SK-N-SH (cell line): ENCODE data around the gene TAS2R41. TPM values are rescaled to one million over a fixed set of nuclear protein-coding genes. Genes with fewer than 3 reads are reported as not detected.
A peak's percentile ranks its signal among the peaks of the same experiment; 100 is the strongest.

Experiments used
- CTCF ChIA-PET: fragments of 300-600, 350-600 bp; formaldehyde crosslinking; extraction: SDS; loops from one replicate; lab custom pipeline; 2021; lab: Yijun Ruan, JAX
- POLR2A ChIA-PET: fragments of 350-600 bp; sonication (Branson Sonifier 250); formaldehyde crosslinking; extraction: SDS; loops from one replicate; lab custom pipeline; 2020; ENCODE audit warnings: antibody characterized with exemption, inconsistent platforms; lab: Yijun Ruan, JAX
- DNase-seq: peaks from one replicate; pipeline ENCODE4 v3.0.0; 2012
- H2AFZ ChIP-seq: fragments of 200-600 bp; sonication (generic); 2 replicates; pipeline ENCODE4 v1.8.1; 2016; ENCODE audit warnings: antibody characterized with exemption, mild to moderate bottlenecking, low read depth
- H3F3A ChIP-seq: fragments of 200-600 bp; sonication (generic); replicated peaks from 2 replicates; pipeline ENCODE3; 2016; ENCODE audit warnings: antibody characterized with exemption, mild to moderate bottlenecking; ENCODE audit not compliant: insufficient read depth
- H3K27ac ChIP-seq, 2 experiments: fragments of 200-500 bp in 1 of 2; fragments of 200-600 bp in 1 of 2; sonication (Bioruptor generic) in 1 of 2; sonication (generic), shearing (Covaris generic) in 1 of 2; 2 replicates each; pipeline versions ENCODE4 v1.5.1 to v1.6.1; 2014 to 2016; ENCODE audit warnings: low read depth in 2 of 2, inconsistent platforms in 1 of 2, low read length in 1 of 2, mild to moderate bottlenecking in 1 of 2, mixed read lengths in 1 of 2
- H3K27me3 ChIP-seq: fragments of 200-600 bp; sonication (generic), shearing (Covaris generic); 2 replicates; pipeline ENCODE4 v1.6.1; 2016; ENCODE audit warnings: mixed run types; ENCODE audit not compliant: insufficient read depth
- H3K36me3 ChIP-seq, 2 experiments: fragments of 200-500 bp in 1 of 2; fragments of 200-600 bp in 1 of 2; sonication (Bioruptor generic) in 1 of 2; sonication (generic) in 1 of 2; replicated peaks in 1 of 2; 2 replicates each; pipeline versions ENCODE3 to v1.5.1; 2014 to 2016; ENCODE audit warnings: low read length in 1 of 2, mild to moderate bottlenecking in 1 of 2; ENCODE audit not compliant: insufficient read depth in 2 of 2, control insufficient read depth in 1 of 2
- H3K4me1 ChIP-seq, 2 experiments: fragments of 200-500 bp in 1 of 2; fragments of 200-600 bp in 1 of 2; sonication (Bioruptor generic) in 1 of 2; sonication (generic), shearing (Covaris generic) in 1 of 2; 2 replicates each; pipeline versions ENCODE4 v1.5.1 to v1.6.1; 2014 to 2016; ENCODE audit warnings: low read depth in 1 of 2, low read length in 1 of 2, mixed run types in 1 of 2; ENCODE audit not compliant: insufficient read depth in 2 of 2, control insufficient read depth in 1 of 2
- H3K4me2 ChIP-seq: fragments of 200-600 bp; sonication (generic), shearing (Covaris generic); 2 replicates; pipeline ENCODE4 v1.6.1; 2017; ENCODE audit warnings: mixed run types
- H3K4me3 ChIP-seq, 2 experiments: fragments of 200-500 bp in 1 of 2; fragments of 200-600 bp in 1 of 2; sonication (Bioruptor generic) in 1 of 2; sonication (generic), shearing (Covaris generic) in 1 of 2; 2 replicates each; pipeline versions ENCODE4 v1.5.1 to v1.8.1; 2014 to 2016; ENCODE audit warnings: low read depth in 2 of 2, inconsistent platforms in 1 of 2, low read length in 1 of 2, mild to moderate bottlenecking in 1 of 2, mixed read lengths in 1 of 2, moderate library complexity in 1 of 2
- H3K79me2 ChIP-seq: fragments of 200-600 bp; sonication (generic); 2 replicates; pipeline ENCODE4 v1.8.1; 2017; ENCODE audit warnings: mild to moderate bottlenecking; ENCODE audit not compliant: insufficient read depth
- H3K9ac ChIP-seq: fragments of 200-600 bp; sonication (generic); 2 replicates; pipeline ENCODE4 v1.6.1; 2017; ENCODE audit warnings: mixed run types
- H3K9me2 ChIP-seq: fragments of 200-600 bp; sonication (generic); 2 replicates; pipeline ENCODE4 v1.6.1; 2017; ENCODE audit warnings: mixed run types
- H3K9me3 ChIP-seq: fragments of 200-600 bp; sonication (generic); 2 replicates; pipeline ENCODE4 v1.6.1; 2017; ENCODE audit warnings: mixed run types, mild to moderate bottlenecking, moderate library complexity
- H4K20me1 ChIP-seq: fragments of 200-600 bp; sonication (generic); 2 replicates; pipeline ENCODE4 v1.6.1; 2017; ENCODE audit warnings: mild to moderate bottlenecking, mixed run types; ENCODE audit not compliant: insufficient read depth
- CHD2 ChIP-seq: fragments of 150-350 bp; IDR thresholded peaks from 2 replicates; pipeline ENCODE4 v1.6.1; 2018; ENCODE audit warnings: low read length; ENCODE audit not compliant: partially characterized antibody
- CTCF ChIP-seq: fragments of 200-600 bp; sonication (generic); IDR thresholded peaks from 2 replicates; pipeline ENCODE4 v1.6.1; 2017; ENCODE audit warnings: antibody characterized with exemption, mild to moderate bottlenecking, moderate library complexity
- EP300 ChIP-seq, 2 experiments: IDR thresholded peaks; 2 replicates each; pipeline versions ENCODE4 v1.4.0 to v1.6.1; 2012; ENCODE audit warnings: borderline replicate concordance in 1 of 2, low read depth in 1 of 2, low read length in 1 of 2
- EZH2phosphoT487 ChIP-seq: fragments of 200-600 bp; sonication (generic); IDR thresholded peaks from 2 replicates; pipeline ENCODE4 v1.6.1; 2017; ENCODE audit warnings: low read depth, mixed run types, mild to moderate bottlenecking, antibody characterized with exemption, moderate library complexity, borderline replicate concordance
- FOSL2 ChIP-seq: IDR thresholded peaks from 2 replicates; pipeline ENCODE4 v1.4.0; 2012; ENCODE audit warnings: low read depth, mild to moderate bottlenecking, moderate library complexity, borderline replicate concordance
- FOXJ3 ChIP-seq: sonication (generic); formaldehyde crosslinking; IDR thresholded peaks from 2 replicates; pipeline ENCODE4 v1.5.1; 2020; ENCODE audit warnings: mild to moderate bottlenecking, missing genetic modification reagents
- GABPA ChIP-seq: IDR thresholded peaks from 2 replicates; pipeline ENCODE4 v1.4.0; 2012; ENCODE audit warnings: low read depth, mild to moderate bottlenecking
- JUND ChIP-seq: IDR thresholded peaks from 2 replicates; pipeline ENCODE4 v1.4.0; 2012
- PBX3 ChIP-seq: IDR thresholded peaks from 2 replicates; pipeline ENCODE4; 2012
- RAD21 ChIP-seq: IDR thresholded peaks from 2 replicates; pipeline ENCODE4 v1.6.1; 2012; ENCODE audit warnings: mild to moderate bottlenecking, low read length
- REST ChIP-seq: IDR thresholded peaks from 2 replicates; pipeline ENCODE4 v1.6.1; 2012; ENCODE audit warnings: mild to moderate bottlenecking, low read depth, low read length, moderate library complexity
- RFX5 ChIP-seq: IDR thresholded peaks from 2 replicates; pipeline ENCODE4 v1.6.1; 2012; ENCODE audit warnings: mild to moderate bottlenecking, improper control_type of control experiment, low read length
- RXRA ChIP-seq: IDR thresholded peaks from 2 replicates; pipeline ENCODE4 v1.4.0; 2012; ENCODE audit warnings: low read depth, mild to moderate bottlenecking, borderline replicate concordance
- SIN3A ChIP-seq: IDR thresholded peaks from 2 replicates; pipeline ENCODE4 v1.6.1; 2012; ENCODE audit warnings: low read depth, mild to moderate bottlenecking, low read length, moderate library complexity, borderline replicate concordance
- TAF1 ChIP-seq: IDR thresholded peaks from 2 replicates; pipeline ENCODE4 v1.6.1; 2012; ENCODE audit warnings: low read depth, mild to moderate bottlenecking, low read length, moderate library complexity, borderline replicate concordance
- TEAD4 ChIP-seq: IDR thresholded peaks from 2 replicates; pipeline ENCODE4 v1.4.0; 2012; ENCODE audit warnings: mild to moderate bottlenecking, borderline replicate concordance; ENCODE audit not compliant: insufficient read depth
- USF1 ChIP-seq: IDR thresholded peaks from 2 replicates; pipeline ENCODE4 v1.4.0; 2012; ENCODE audit warnings: low read depth, borderline replicate concordance
- USF2 ChIP-seq: fragments of 150-350 bp; IDR thresholded peaks from 2 replicates; pipeline ENCODE4 v1.6.1; 2017; ENCODE audit warnings: antibody characterized with exemption, low read length, low read depth, borderline replicate concordance
- ZBTB33 ChIP-seq: IDR thresholded peaks from 2 replicates; pipeline ENCODE4 v1.4.0; 2012; ENCODE audit warnings: low read depth, borderline replicate concordance
- WGBS: methylation state at CpG from one replicate; pipeline ENCODE4 v1.1.6; 2017; ENCODE audit warnings: low lambda C conversion rate; 5-methylcytosine and 5-hydroxymethylcytosine counted together
- polyA plus RNA-seq, 3 experiments: library from polyadenylated mRNA; depleted of rRNA; stranded (reverse); fragments of >200 nt; gene quantifications; 2 replicates each; pipeline ENCODE4 v1.2.3, GENCODE V29; 2012

The TAS2R41 gene
- polyA plus RNA-seq, 1 of the 3 experiments (the other 2 are of a cell fraction), result not detected

- Histone ChIP-seq H3K79me2 (no peaks in the 10 kb centered on the region), H3K27ac (peak overlapping the region in 1 of 2 experiments; percentile 92; a peak in 3 of 4 replicates), H3K4me3 (no peak overlapping the region; a peak in 1 of 4 replicates), H3K9ac (peak overlapping the region; percentile 64), H3K4me1 (peaks cover 0 to 48% of the 10 kb centered on the region in 2 experiments; a peak in 3 of 4 replicates), H3F3A (peaks cover 63% of the 10 kb centered on the region), H4K20me1 (no peaks in the 10 kb centered on the region), H3K4me2 (peak overlapping the region; percentile 61), H2AFZ (peak overlapping the region; percentile 44), H3K9me3 (no peaks in the 10 kb centered on the region), H3K36me3 (no peaks in the 10 kb centered on the region), H3K9me2 (no peaks in the 10 kb centered on the region), H3K27me3 (no peaks in the 10 kb centered on the region)
- ChIA-PET CTCF (no interaction called here), POLR2A (no interaction called here)
- TF ChIP-seq CHD2 (no peak), TEAD4 (no peak), FOXJ3 (no peak), SIN3A (no peak), EP300 (IDR thresholded peaks at IDR 0.05; ENCODE audit: borderline replicate concordance in 1 of 2, low read depth in 1 of 2, low read length in 1 of 2) (no peak), EZH2phosphoT487 (no peak), RXRA (no peak), USF1 (no peak), JUND (no peak), TAF1 (no peak), CTCF (no peak), RFX5 (no peak), USF2 (no peak), FOSL2 (no peak), PBX3 (no peak), ZBTB33 (no peak), GABPA (no peak), RAD21 (no peak), REST (no peak)
- 66% methylated on average over 4 of the region's 4 CpGs for WGBS
- no peak for DNase-seq
Observed at GRCh38 chr7:143455942-143456341, 21.7 kb upstream of the TAS2R41 start.
